ENCODE results near the gene RAMAC. TPM values are rescaled to one million over a fixed set of nuclear protein-coding genes. Genes with fewer than 3 reads are reported as not detected.

Gene RAMAC
- total RNA-seq, result 10 to 100 TPM; 12.8 to 13.9 (median 13.8) TPM

DNA sequence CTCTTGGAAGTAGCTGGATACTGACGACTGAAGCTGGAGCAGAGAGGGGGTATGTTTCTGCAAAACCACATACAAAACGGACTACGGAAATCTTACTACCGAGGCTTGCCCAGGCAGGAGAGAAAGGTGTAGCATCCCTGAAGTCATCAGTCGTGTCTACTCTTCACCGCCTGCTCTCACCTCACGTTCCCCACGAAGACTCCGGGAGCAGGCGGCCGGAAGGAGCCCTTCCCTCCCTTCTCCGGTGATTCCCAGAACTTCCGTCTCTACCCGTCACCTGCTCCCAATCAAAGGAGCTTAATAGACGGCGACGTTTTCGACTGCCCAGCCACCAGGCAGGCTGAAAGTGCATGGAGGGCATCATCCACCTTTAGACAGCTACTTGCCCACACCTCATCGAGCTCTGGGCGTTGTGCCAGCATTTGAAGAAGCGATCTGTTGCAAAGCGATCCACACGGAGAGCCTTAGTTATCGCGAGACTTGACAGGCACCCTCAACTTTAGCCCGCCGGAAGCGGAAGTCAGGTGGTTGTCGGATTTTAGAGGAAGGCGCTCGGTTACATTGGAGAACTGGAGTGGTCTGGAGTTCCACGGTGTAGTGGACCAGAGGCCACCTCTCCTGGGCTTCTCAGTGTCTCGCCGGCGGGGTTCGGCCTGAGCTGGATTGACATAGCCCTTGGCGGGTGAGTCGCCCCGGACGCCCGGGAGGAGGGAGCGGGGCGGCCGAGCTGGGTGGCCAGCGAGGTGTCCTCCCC is at the start of gene RAMAC:
Gene RAMAC (plus strand): TSS at position 523 of the 754 bp plus-strand sequence. CDS start 2,809 bp downstream, outside the sequence.
- TF ChIP-seq, protein P1, sequence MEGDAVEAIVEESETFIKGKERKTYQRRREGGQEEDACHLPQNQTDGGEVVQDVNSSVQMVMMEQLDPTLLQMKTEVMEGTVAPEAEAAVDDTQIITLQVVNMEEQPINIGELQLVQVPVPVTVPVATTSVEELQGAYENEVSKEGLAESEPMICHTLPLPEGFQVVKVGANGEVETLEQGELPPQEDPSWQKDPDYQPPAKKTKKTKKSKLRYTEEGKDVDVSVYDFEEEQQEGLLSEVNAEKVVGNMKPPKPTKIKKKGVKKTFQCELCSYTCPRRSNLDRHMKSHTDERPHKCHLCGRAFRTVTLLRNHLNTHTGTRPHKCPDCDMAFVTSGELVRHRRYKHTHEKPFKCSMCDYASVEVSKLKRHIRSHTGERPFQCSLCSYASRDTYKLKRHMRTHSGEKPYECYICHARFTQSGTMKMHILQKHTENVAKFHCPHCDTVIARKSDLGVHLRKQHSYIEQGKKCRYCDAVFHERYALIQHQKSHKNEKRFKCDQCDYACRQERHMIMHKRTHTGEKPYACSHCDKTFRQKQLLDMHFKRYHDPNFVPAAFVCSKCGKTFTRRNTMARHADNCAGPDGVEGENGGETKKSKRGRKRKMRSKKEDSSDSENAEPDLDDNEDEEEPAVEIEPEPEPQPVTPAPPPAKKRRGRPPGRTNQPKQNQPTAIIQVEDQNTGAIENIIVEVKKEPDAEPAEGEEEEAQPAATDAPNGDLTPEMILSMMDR (IDR thresholded peaks at IDR 0.05; ENCODE audit: low read depth), result no peak

DNA sequence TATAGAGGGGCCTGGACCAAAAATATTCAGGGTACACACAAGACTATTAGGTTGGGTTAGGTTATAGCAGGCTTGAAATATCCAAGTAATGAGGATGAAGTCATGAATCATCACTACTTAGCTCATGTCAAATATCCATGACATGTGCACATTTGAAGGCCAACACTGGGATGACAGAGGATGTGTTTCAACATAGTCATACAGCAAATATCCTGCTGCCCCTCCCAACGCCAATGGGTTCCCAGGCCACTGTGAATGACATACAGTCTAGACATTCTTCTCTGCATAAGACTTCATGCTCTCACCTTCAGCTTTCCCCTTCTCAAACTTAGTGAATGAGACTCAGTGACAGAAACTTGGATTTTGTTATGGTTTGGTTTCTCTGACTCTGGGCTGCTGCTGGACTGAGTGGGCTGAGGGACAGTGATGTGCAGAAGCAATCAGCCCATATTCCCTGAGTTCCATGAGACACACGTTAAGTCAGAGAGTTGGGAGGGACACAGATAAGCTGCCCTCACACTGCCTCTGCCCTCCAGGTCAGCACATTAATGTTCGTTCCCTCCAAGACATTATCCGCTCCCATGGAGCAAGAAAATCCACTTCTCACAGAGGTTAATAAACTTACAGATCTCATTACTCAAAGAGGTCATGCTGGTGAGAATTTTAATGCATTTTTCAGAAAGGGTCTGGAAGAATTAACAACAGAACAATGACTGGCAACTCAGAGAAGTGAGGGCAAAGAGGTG is 48.9 kb upstream of the RAMAC start:
- TF ChIP-seq, protein P1 (IDR thresholded peaks at IDR 0.05; ENCODE audit: low read depth), result no peak

DNA sequence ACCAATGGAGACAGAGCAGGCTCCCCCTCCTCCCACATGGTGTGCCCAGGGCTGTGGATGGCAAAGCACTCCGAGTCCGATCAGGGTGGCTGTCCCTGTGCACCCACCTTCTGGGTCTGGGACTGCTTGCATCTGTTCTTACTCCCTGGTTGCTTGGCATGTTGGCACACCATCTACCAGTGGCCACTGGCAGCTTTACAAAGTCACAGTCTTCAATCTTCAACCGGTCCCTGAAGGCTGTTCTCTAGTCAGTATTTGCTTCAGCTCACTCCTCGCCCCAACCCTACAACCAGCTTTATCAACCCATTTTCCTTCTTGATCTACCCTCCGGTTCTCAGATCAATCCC is 48.3 kb upstream of the RAMAC start:
- TF ChIP-seq, protein P1 (IDR thresholded peaks at IDR 0.05; ENCODE audit: low read depth), result no peak

DNA sequence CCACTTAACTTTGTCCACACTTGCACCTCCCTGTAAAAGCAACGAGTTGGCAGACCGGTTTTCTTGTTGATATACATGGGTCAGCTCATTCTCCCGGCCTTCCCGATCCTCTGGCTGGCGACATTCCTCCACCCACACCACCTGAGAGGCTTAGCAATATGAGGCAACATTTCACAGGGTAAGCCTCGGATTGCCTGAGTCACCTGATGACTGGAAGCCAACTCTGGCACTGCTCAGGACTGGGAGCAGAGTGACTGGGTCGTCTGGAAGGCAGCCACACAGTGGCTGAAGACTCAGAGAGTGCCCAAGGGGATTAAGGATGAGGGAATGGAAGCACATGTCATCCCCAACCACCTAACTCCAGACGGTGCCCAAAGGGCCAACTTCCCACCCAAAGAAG is 43.3 kb upstream of the RAMAC start:
- TF ChIP-seq, protein P1 (IDR thresholded peaks at IDR 0.05; ENCODE audit: low read depth), result no peak

DNA sequence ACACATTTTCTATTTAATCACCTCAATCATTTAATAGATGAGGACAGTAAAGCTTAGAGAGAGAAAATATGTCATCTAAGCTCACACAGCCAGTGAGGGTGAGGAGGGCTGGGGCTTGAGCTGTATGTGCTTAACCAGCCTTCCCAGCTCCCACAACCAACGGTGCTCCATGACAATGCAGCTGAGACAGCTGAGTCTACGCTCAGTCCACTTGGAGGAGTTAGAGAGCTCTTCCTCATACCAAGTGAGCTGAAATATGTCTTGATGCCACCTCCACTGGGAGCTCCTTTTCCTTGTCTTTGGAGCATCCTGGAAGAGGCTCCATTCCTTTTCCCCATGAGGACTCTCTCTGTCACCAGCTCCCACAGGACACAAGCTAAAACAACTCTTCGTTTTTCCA is 42.8 kb upstream of the RAMAC start:
- TF ChIP-seq, protein P1 (IDR thresholded peaks at IDR 0.05; ENCODE audit: low read depth), result no peak

DNA sequence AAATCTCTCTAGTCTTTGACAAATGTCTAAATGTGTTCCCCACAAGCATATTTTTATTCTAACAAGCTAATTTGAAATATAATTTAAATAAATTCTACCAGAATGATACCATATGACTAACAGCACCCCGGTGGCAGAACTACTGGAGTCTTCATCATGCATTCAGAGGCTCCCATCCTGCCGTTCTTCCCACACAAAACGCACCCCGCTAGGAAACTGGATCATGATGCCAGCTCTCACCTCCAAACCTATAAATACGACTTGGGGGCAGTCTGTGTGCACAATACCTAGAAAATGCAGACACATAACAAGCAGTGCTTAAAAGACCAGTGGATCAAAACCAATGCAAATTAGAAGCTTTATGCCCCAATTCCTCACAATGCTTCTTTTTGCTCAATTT is 42.0 kb upstream of the RAMAC start:
- TF ChIP-seq, protein P1 (IDR thresholded peaks at IDR 0.05; ENCODE audit: low read depth), result no peak

DNA sequence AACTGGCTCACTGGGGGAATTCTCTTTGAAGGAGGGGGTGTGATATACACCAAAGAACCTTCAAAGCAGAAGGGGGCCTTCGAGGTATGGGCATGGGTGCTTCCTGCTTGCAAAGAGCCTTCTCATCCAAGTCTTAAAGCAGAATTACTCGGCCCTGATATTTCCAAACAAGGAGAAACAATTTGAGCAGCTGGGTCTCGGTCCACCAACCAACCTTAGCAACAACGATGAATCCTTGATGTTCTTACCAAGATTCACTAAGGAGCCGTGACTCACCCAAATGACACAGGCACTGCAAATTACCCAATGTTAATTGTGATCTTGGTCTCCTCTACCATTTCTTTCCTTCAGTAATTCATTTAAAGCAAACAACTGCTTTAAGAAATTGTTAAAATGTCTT is 41.2 kb upstream of the RAMAC start:
- TF ChIP-seq, protein P1 (IDR thresholded peaks at IDR 0.05; ENCODE audit: low read depth), result no peak
